ENCODE results near the gene ZYX.
"Not testable (repeated sequence)": the region's sequence is repeated elsewhere in the genome, so short reads cannot be mapped to it uniquely, and the experiment has no call there.

GRCh38 chr7:143392427-143392826, 11.3 kb downstream of the ZYX start:
- not testable (repeated sequence) for TF ChIP-seq CTCF (IDR thresholded peaks at IDR 0.05); POLR2A (IDR thresholded peaks at IDR 0.05); POLR2AphosphoS5 (IDR thresholded peaks at IDR 0.05; ENCODE audit: insufficient read depth in 1 of 2, low read depth in 1 of 2)

All from vagina (tissue), 2 donors.